ENCODE results near the gene HOXD9.

HOXD9 gene

GRCh38 chr2:176155356-176156044 is 33.0 kb downstream of the HOXD9 start:
- Histone ChIP-seq H3K4me2 (ENCODE audit: low read length) (no peak overlapping the region), H2AFZ (no peak overlapping the region), H3K27ac (no peak overlapping the region), H3K9me3 (ENCODE audit: control insufficient read depth, low read length) (no peaks in the 10 kb centered on the region), H3K9ac (no peak overlapping the region), H3K4me1 (no peaks in the 10 kb centered on the region), H3K4me3 (ENCODE audit: low read depth, low read length) (no peak overlapping the region), H3K79me2 (no peaks in the 10 kb centered on the region), H3K27me3 (ENCODE audit: control insufficient read depth, insufficient read depth, low read length) (peaks cover 23% of the 10 kb centered on the region), H3K36me3 (ENCODE audit: control insufficient read depth, insufficient read depth, low read length) (no peaks in the 10 kb centered on the region)
- no peak for TF ChIP-seq CTCF (IDR thresholded peaks at IDR 0.05)

GRCh38 chr2:176156301-176156806 is 33.8 kb downstream of the HOXD9 start:
- H3K27me3 ChIP-seq (ENCODE audit: control insufficient read depth, insufficient read depth, low read length), result peaks cover 27% of the 10 kb centered on the region
- H3K4me2 ChIP-seq (ENCODE audit: low read length), result no peak overlapping the region
- no peak for TF ChIP-seq CTCF (IDR thresholded peaks at IDR 0.05)
- H3K9me3 ChIP-seq (ENCODE audit: control insufficient read depth, low read length), result no peaks in the 10 kb centered on the region
- H2AFZ ChIP-seq, result no peak overlapping the region
- H3K36me3 ChIP-seq (ENCODE audit: control insufficient read depth, insufficient read depth, low read length), result no peaks in the 10 kb centered on the region
- no peak overlapping the region for H3K4me3 ChIP-seq (ENCODE audit: low read depth, low read length)
- H3K27ac ChIP-seq, result no peak overlapping the region
- no peaks in the 10 kb centered on the region for H3K79me2 ChIP-seq
- H3K9ac ChIP-seq, result no peak overlapping the region
- H3K4me1 ChIP-seq, result no peaks in the 10 kb centered on the region

GRCh38 chr2:176156807-176157498 is 34.4 kb downstream of the HOXD9 start, which contains the start of gene HOXD3:
Gene HOXD3 (plus strand): TSS chr2:176157307. CDS start chr2:176169115, 11,808 bp downstream.
- no peak within 1 kb of the TSS for H3K9ac ChIP-seq

GRCh38 chr2:176157499-176158185 is 35.1 kb downstream of the HOXD9 start:
- Histone ChIP-seq H3K79me2 (no peaks in the 10 kb centered on the region), H3K4me2 (ENCODE audit: low read length) (no peak overlapping the region), H3K4me1 (no peaks in the 10 kb centered on the region), H3K36me3 (ENCODE audit: control insufficient read depth, insufficient read depth, low read length) (no peaks in the 10 kb centered on the region), H2AFZ (no peak overlapping the region), H3K9me3 (ENCODE audit: control insufficient read depth, low read length) (no peaks in the 10 kb centered on the region), H3K9ac (no peak overlapping the region), H3K4me3 (ENCODE audit: low read depth, low read length) (no peak overlapping the region), H3K27ac (no peak overlapping the region), H3K27me3 (ENCODE audit: control insufficient read depth, insufficient read depth, low read length) (peaks cover 27% of the 10 kb centered on the region)
- TF ChIP-seq CTCF (IDR thresholded peaks at IDR 0.05), result no peak

More at GRCh38 chr2:176156807-176157498, 34.4 kb downstream of the HOXD9 start, which contains the start of gene HOXD3:
- H2AFZ ChIP-seq, result no peak within 1 kb of the TSS
- H3K9me3 ChIP-seq (ENCODE audit: control insufficient read depth, low read length), result no peaks in the 10 kb centered on the region
- no peaks in the 10 kb centered on the region for H3K36me3 ChIP-seq (ENCODE audit: control insufficient read depth, insufficient read depth, low read length)
- no peak within 1 kb of the TSS for H3K27ac ChIP-seq
- TF ChIP-seq CTCF (IDR thresholded peaks at IDR 0.05), result no peak
- H3K4me3 ChIP-seq (ENCODE audit: low read depth, low read length), result no peak within 1 kb of the TSS
- H3K27me3 ChIP-seq (ENCODE audit: control insufficient read depth, insufficient read depth, low read length), result peaks cover 27% of the 10 kb centered on the region
- no peaks in the 10 kb centered on the region for H3K4me1 ChIP-seq
- H3K4me2 ChIP-seq (ENCODE audit: low read length), result no peak within 1 kb of the TSS
- H3K79me2 ChIP-seq, result no peaks in the 10 kb centered on the region
